ENCODE results near the gene CCDC136. TPM values are rescaled to one million over a fixed set of nuclear protein-coding genes. Genes with fewer than 3 reads are reported as not detected.

Gene CCDC136
- total RNA-seq, 2 experiments from 2014 or later: 11.7 to 33.5 TPM

DNA sequence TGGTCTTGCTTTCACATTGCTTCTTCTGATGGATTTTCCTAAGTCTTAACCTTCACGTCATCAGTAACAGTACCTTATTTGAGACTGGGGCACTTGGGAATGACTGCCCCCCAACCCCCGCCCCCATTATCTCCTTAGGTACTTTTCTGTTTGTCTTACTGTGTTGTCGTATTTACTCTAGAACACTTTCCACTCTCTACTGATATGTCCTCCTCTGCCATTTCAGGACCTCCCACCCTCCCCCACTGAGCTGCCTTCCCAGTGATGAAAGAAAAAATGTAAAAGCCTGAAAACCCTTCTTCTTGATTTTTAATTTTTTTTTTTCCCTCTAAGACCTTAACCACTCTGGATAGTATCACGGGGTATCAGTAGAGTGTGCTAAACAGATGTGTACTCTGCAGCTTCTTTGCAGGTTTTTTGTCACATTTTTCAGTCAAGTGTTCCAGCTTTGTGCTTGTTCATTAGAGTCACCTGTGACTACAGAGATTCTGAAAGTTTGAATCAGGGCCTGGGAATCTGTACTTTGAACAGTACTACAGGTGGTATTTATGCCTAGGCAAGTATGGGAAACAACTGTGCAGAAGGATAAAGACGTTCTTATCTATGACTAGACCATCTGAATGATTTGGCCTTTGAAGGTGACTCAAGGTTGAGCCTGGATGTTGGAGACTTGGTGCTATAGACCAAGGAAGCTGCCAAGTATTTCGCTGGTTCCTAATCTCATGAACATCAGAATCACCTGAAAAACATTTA is 44.3 kb upstream of the CCDC136 start:
- no peak for DNase-seq (ENCODE audit: low spot score)
- BruUV-seq (replicated peaks): no TSS peak
- TF ChIP-seq, protein P1, sequence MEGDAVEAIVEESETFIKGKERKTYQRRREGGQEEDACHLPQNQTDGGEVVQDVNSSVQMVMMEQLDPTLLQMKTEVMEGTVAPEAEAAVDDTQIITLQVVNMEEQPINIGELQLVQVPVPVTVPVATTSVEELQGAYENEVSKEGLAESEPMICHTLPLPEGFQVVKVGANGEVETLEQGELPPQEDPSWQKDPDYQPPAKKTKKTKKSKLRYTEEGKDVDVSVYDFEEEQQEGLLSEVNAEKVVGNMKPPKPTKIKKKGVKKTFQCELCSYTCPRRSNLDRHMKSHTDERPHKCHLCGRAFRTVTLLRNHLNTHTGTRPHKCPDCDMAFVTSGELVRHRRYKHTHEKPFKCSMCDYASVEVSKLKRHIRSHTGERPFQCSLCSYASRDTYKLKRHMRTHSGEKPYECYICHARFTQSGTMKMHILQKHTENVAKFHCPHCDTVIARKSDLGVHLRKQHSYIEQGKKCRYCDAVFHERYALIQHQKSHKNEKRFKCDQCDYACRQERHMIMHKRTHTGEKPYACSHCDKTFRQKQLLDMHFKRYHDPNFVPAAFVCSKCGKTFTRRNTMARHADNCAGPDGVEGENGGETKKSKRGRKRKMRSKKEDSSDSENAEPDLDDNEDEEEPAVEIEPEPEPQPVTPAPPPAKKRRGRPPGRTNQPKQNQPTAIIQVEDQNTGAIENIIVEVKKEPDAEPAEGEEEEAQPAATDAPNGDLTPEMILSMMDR (conservative IDR thresholded peaks at IDR 0.05; ENCODE audit: low read length): no peak
- no peak for TF ChIP-seq EZH2phosphoT487 (IDR thresholded peaks at IDR 0.05; ENCODE audit: borderline replicate concordance, low read depth, low read length)
- H3K4me2 ChIP-seq (ENCODE audit: low read length): no peak overlapping the region
- H3K79me2 ChIP-seq (ENCODE audit: insufficient read depth, low read depth, low read length): peaks cover 71% of the 10 kb centered on the region
- H3K4me1 ChIP-seq (ENCODE audit: insufficient read depth, low read length, poor library complexity, severe bottlenecking): no peaks in the 10 kb centered on the region
- peaks cover 88% of the 10 kb centered on the region for H3K36me3 ChIP-seq (ENCODE audit: insufficient read depth, low read length)
- intact Hi-C loops (cut with micrococcal nuclease; ENCODE audit: unreplicated experiment): no loop called here
- no peak overlapping the region for H3K4me3 ChIP-seq (ENCODE audit: low read depth, low read length, poor library complexity, severe bottlenecking)
- no peak overlapping the region for H2AFZ ChIP-seq (ENCODE audit: low read length)
- ChIA-PET CTCF (ENCODE audit: unreplicated experiment) (interaction anchor here (1.0 kb wide), 1 partner anchor 13 kb away, joined by 3 read pairs; no protein-coding TSS in a partner anchor), POLR2A (interaction anchor here (0.6 to 2.2 kb wide), 4 partner anchors 8 to 63 kb away, joined by 3 to 14 read pairs (median 3); partner anchors contain the start of gene CALU)
- peaks cover 4% of the 10 kb centered on the region for H4K20me1 ChIP-seq (ENCODE audit: insufficient read depth, low read length)
- no peak overlapping the region for H3K27ac ChIP-seq (ENCODE audit: low read depth, low read length, poor library complexity, severe bottlenecking)
- peaks cover 3% of the 10 kb centered on the region; the same call in 1 of the 2 replicates for H3K9me3 ChIP-seq (ENCODE audit: low read length)
- H3K9me2 ChIP-seq (ENCODE audit: insufficient read depth, low read length): no peaks in the 10 kb centered on the region

GRCh38 chr7:128752251-128752650 is 39.5 kb upstream of the CCDC136 start:
- CTCF ChIA-PET (ENCODE audit: unreplicated experiment): no interaction called here
- no peak overlapping the region for H3K27ac ChIP-seq (ENCODE audit: low read depth, low read length, poor library complexity, severe bottlenecking)
- H3K36me3 ChIP-seq (ENCODE audit: insufficient read depth, low read length): peaks cover 98% of the 10 kb centered on the region
- no peak for TF ChIP-seq EZH2phosphoT487 (IDR thresholded peaks at IDR 0.05; ENCODE audit: borderline replicate concordance, low read depth, low read length)
- TF ChIP-seq, protein P1 (conservative IDR thresholded peaks at IDR 0.05; ENCODE audit: low read length): no peak
- BruUV-seq (replicated peaks): no TSS peak
- H3K9me3 ChIP-seq (ENCODE audit: low read length): no peaks in the 10 kb centered on the region; the same call in 1 of the 2 replicates
- H2AFZ ChIP-seq (ENCODE audit: low read length): no peak overlapping the region
- POLR2A ChIA-PET: interaction anchor here (2.6 kb wide), 1 partner anchor 14 kb away, joined by 9 read pairs; no protein-coding TSS in a partner anchor
- DNase-seq (ENCODE audit: low spot score): no peak
- H3K9me2 ChIP-seq (ENCODE audit: insufficient read depth, low read length): no peaks in the 10 kb centered on the region
- intact Hi-C loops (cut with micrococcal nuclease; ENCODE audit: unreplicated experiment): no loop called here
- H3K4me2 ChIP-seq (ENCODE audit: low read length): no peak overlapping the region
- H4K20me1 ChIP-seq (ENCODE audit: insufficient read depth, low read length): peaks cover under 1% of the 10 kb centered on the region; the same call in 1 of the 2 replicates
- H3K4me1 ChIP-seq (ENCODE audit: insufficient read depth, low read length, poor library complexity, severe bottlenecking): no peaks in the 10 kb centered on the region
- H3K4me3 ChIP-seq (ENCODE audit: low read depth, low read length, poor library complexity, severe bottlenecking): no peak overlapping the region
- peaks cover 26% of the 10 kb centered on the region for H3K79me2 ChIP-seq (ENCODE audit: insufficient read depth, low read depth, low read length)

All from OCI-LY7 (cell line).